OCI-LY1 (cell line): ENCODE measurements around the gene SLC4A5.

Source experiments
- H2AFZ ChIP-seq: fragments of 200-600 bp; sonication (generic), shearing (Covaris generic); 2 replicates; pipeline ENCODE4 v1.6.0; 2014; ENCODE audit warnings: antibody characterized with exemption, mild to moderate bottlenecking, low read length
- H3F3A ChIP-seq: fragments of 200-600 bp; sonication (generic), shearing (Covaris generic); 2 replicates; pipeline ENCODE4 v1.6.0; 2014; ENCODE audit warnings: mild to moderate bottlenecking, antibody characterized with exemption, low read length, moderate library complexity; ENCODE audit not compliant: insufficient read depth
- H3K27ac ChIP-seq: fragments of 200-600 bp; sonication (generic); 2 replicates; pipeline ENCODE4 v1.5.1; 2014; ENCODE audit warnings: low read length, mixed run types, mild to moderate bottlenecking, low read depth; ENCODE audit not compliant: poor library complexity, severe bottlenecking
- H3K27me3 ChIP-seq: fragments of 200-600 bp; sonication (generic); 2 replicates; pipeline ENCODE4 v1.6.0; 2014; ENCODE audit warnings: antibody characterized with exemption, mild to moderate bottlenecking, low read length, moderate library complexity; ENCODE audit not compliant: insufficient read depth
- H3K36me3 ChIP-seq: fragments of 200-600 bp; sonication (generic); 2 replicates; pipeline ENCODE4 v1.6.1; 2014; ENCODE audit warnings: mild to moderate bottlenecking, antibody characterized with exemption, low read length, moderate library complexity, mixed read lengths; ENCODE audit not compliant: insufficient read depth
- H3K4me1 ChIP-seq: fragments of 200-600 bp; sonication (generic); 2 replicates; pipeline ENCODE4 v1.5.1; 2014; ENCODE audit warnings: mild to moderate bottlenecking, low read length, moderate library complexity; ENCODE audit not compliant: insufficient read depth, severe bottlenecking
- H3K4me2 ChIP-seq: fragments of 200-600 bp; sonication (generic), shearing (Covaris generic); 2 replicates; pipeline ENCODE4 v1.6.1; 2014; ENCODE audit warnings: low read length
- H3K4me3 ChIP-seq: fragments of 200-600 bp; sonication (generic); 2 replicates; pipeline ENCODE4 v1.5.1; 2014; ENCODE audit warnings: low read length, low read depth, mild to moderate bottlenecking, mixed read lengths; ENCODE audit not compliant: poor library complexity, severe bottlenecking
- H3K79me2 ChIP-seq: fragments of 200-600 bp; shearing (Covaris generic); 2 replicates; pipeline ENCODE4 v1.6.1; 2016; ENCODE audit warnings: mixed run types, low read length, mixed read lengths; ENCODE audit not compliant: insufficient read depth
- H3K9ac ChIP-seq: fragments of 200-600 bp; sonication (generic), shearing (Covaris generic); 2 replicates; pipeline ENCODE4 v1.6.1; 2014; ENCODE audit warnings: mild to moderate bottlenecking, low read length, mixed read lengths
- H3K9me2 ChIP-seq: fragments of 200-600 bp; sonication (generic), shearing (Covaris generic); 2 replicates; pipeline ENCODE4 v1.6.1; 2014; ENCODE audit warnings: low read depth, mild to moderate bottlenecking, low read length, mixed read lengths
- H3K9me3 ChIP-seq: fragments of 200-600 bp; shearing (Covaris generic); 2 replicates; pipeline ENCODE4 v1.6.1; 2014; ENCODE audit warnings: low read length, mixed read lengths
- H4K20me1 ChIP-seq: fragments of 200-600 bp; sonication (generic), shearing (Covaris generic); 2 replicates; pipeline ENCODE4 v1.6.0; 2016; ENCODE audit warnings: mild to moderate bottlenecking, low read length; ENCODE audit not compliant: insufficient read depth
- EZH2 ChIP-seq: fragments of 200-600 bp; sonication (generic), shearing (Covaris generic); IDR thresholded peaks from 2 replicates; pipeline ENCODE4 v1.8.0; 2017; ENCODE audit warnings: borderline replicate concordance, mixed run types, mild to moderate bottlenecking, antibody characterized with exemption, low read length, moderate library complexity, mixed read lengths
- TF ChIP-seq, protein P1 (sequence below): fragments of 200-600 bp; sonication (generic), shearing (Covaris generic); IDR thresholded peaks from 2 replicates; pipeline ENCODE4 v1.5.1; 2017; ENCODE audit warnings: mild to moderate bottlenecking, antibody characterized with exemption, low read length, moderate library complexity, mixed read lengths

The SLC4A5 gene

DNA sequence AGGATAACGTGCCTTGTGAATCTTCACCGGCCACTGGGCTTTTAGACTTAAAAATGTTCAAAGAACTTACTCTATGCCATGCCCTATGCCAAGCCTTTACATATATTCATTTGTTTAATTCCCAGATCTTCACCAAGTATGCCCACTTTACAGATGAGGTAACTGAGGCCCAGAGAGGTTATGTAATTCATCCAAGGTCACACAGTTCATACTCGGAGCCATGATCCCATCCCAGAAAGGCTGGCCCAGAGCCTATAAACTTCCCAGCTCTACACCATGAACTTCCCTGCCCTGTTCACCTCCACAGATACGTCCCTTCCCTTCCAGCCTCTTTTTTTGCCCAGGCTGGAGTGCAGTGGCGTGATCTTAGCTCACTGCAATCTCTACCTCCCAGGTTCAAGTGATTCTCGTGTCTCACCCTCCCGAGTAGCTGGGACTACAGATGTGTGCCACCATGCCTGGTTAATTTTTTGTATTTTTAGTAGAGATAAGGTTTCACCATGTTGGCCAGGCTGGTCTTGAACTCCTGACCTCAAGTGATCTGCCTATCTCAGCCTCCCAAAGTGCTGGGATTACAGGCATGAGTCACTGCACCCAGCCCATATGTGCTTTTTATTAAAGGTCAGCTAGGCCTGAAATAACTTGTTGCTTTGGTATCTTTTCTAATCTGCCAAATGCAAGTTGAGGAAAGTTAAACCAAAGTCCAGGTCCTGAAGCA lies 100.7 kb downstream of the SLC4A5 start:
- Histone ChIP-seq H3K4me1 (no peaks in the 10 kb centered on the region), H3K27me3 (peaks cover 7% of the 10 kb centered on the region), H3K4me3 (no peak overlapping the region)

DNA sequence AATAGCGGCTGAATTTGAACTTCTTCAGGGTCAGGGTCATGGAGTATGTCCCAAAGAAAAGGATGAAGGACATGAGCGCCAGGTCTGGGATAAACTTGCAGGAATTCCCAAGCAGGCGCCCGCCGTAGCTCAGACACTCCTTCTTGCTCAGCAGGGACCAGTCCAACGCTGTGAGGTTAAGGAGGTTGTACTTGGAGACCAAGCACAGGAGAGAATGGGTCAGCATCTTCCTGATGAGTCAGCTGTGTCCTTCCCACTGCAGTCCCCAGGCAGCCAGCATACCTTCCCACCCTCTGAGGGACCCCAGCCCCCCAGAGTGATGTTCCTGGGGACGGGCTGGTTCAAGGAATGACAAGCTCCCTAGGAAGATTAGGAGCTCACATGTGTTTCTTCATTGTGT lies 103.9 kb downstream of the SLC4A5 start:
- H3K27me3 ChIP-seq = no peaks in the 10 kb centered on the region; the same call in 1 of the 2 replicates
- no peaks in the 10 kb centered on the region for H3K36me3 ChIP-seq
- H3K79me2 ChIP-seq = no peaks in the 10 kb centered on the region
- no peaks in the 10 kb centered on the region for H3K9me2 ChIP-seq
- H3K4me3 ChIP-seq = no peak overlapping the region
- no peak overlapping the region for H3K4me2 ChIP-seq
- no peak overlapping the region for H3K27ac ChIP-seq
- H3K4me1 ChIP-seq = no peaks in the 10 kb centered on the region
- H3K9ac ChIP-seq = no peak overlapping the region
- TF ChIP-seq, protein P1, sequence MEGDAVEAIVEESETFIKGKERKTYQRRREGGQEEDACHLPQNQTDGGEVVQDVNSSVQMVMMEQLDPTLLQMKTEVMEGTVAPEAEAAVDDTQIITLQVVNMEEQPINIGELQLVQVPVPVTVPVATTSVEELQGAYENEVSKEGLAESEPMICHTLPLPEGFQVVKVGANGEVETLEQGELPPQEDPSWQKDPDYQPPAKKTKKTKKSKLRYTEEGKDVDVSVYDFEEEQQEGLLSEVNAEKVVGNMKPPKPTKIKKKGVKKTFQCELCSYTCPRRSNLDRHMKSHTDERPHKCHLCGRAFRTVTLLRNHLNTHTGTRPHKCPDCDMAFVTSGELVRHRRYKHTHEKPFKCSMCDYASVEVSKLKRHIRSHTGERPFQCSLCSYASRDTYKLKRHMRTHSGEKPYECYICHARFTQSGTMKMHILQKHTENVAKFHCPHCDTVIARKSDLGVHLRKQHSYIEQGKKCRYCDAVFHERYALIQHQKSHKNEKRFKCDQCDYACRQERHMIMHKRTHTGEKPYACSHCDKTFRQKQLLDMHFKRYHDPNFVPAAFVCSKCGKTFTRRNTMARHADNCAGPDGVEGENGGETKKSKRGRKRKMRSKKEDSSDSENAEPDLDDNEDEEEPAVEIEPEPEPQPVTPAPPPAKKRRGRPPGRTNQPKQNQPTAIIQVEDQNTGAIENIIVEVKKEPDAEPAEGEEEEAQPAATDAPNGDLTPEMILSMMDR = no peak
- no peak for TF ChIP-seq EZH2
- H4K20me1 ChIP-seq = no peaks in the 10 kb centered on the region
- H3K9me3 ChIP-seq = no peaks in the 10 kb centered on the region
- no peak overlapping the region for H2AFZ ChIP-seq
- H3F3A ChIP-seq = no peaks in the 10 kb centered on the region

More for the DNA sequence above, 100.7 kb downstream of the SLC4A5 start:
- Histone ChIP-seq H2AFZ (no peak overlapping the region), H3K36me3 (no peaks in the 10 kb centered on the region), H3K4me2 (no peak overlapping the region), H3F3A (no peaks in the 10 kb centered on the region), H3K79me2 (no peaks in the 10 kb centered on the region), H3K27ac (no peak overlapping the region), H3K9me2 (no peaks in the 10 kb centered on the region), H3K9ac (no peak overlapping the region), H4K20me1 (no peaks in the 10 kb centered on the region), H3K9me3 (no peaks in the 10 kb centered on the region)
- TF ChIP-seq, protein P1 = no peak
- TF ChIP-seq EZH2 = no peak

DNA sequence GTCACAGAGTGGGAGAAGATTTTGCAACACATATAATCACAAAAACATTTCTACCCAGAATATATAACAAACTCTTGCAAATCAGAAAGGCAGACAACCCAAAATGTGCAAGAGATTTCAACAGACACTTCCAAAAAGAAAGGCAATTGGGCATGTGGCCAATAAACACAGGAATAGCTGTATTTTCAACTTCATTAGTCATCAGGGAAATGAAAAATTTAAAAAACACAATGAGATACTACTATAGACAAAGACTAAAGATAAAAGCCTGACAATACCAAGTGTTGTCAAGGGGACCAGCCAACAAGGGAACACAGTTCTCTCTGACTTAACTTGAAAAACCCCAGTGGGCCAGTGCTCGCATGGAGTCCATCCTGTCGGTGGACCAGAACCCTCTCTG lies 104.3 kb downstream of the SLC4A5 start:
- Histone ChIP-seq H3K27me3 (no peaks in the 10 kb centered on the region; the same call in 1 of the 2 replicates), H4K20me1 (no peaks in the 10 kb centered on the region), H3K9me3 (no peaks in the 10 kb centered on the region), H3K9me2 (no peaks in the 10 kb centered on the region), H3K4me1 (no peaks in the 10 kb centered on the region), H3K9ac (no peak overlapping the region), H3K27ac (no peak overlapping the region), H3K36me3 (no peaks in the 10 kb centered on the region), H3K4me3 (no peak overlapping the region), H2AFZ (no peak overlapping the region), H3K79me2 (no peaks in the 10 kb centered on the region), H3F3A (no peaks in the 10 kb centered on the region), H3K4me2 (no peak overlapping the region)
- TF ChIP-seq, protein P1 = no peak
- TF ChIP-seq EZH2 = no peak
